CD4-positive, alpha-beta T cell treated with Interleukin-10 for 1 hour (primary cell): ENCODE data around the gene RPS19.
"Not testable (repeated sequence)": the region's sequence is repeated elsewhere in the genome, so short reads cannot be mapped to it uniquely, and the experiment has no call there.

Source experiments
- DNase-seq: peaks from one replicate; pipeline ENCODE4 v3.0.0-alpha.2; 2020

Gene RPS19

DNA sequence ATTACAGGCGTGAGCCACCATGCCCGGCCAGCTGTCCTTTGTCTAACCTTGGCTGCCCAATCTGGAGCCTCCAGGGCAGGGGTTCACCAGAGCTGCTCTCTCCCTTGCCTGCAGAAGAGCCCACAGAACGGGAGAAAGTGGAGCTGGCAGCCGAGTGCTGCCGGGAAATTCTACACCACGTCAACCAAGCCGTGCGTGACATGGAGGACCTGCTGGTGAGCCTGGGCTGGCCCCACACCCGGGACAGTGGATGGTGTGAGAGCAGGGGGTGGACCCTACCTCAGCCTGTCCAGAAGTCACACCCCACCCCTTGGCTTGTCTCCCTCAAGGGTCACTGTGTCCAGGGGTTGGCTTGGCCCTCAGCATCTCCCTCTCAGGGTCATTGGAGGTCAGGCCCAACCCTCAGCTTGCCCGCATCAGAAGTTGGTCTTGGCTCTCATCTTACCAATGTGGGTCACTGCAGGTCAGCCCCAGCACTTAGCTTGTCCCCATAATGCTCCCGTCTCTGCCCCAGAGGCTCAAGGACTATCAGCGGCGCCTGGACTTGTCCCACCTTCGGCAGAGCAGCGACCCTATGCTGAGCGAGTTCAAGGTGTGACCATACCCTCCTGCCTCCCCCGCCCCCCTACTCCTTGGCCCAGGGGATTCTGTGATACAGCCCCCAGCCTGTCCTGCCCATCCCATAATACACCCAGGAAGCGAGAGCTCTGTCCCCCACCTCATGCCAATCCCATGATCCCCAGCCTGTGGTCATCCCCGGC is 43.3 kb downstream of the RPS19 start:
- DNase-seq = no peak

DNA sequence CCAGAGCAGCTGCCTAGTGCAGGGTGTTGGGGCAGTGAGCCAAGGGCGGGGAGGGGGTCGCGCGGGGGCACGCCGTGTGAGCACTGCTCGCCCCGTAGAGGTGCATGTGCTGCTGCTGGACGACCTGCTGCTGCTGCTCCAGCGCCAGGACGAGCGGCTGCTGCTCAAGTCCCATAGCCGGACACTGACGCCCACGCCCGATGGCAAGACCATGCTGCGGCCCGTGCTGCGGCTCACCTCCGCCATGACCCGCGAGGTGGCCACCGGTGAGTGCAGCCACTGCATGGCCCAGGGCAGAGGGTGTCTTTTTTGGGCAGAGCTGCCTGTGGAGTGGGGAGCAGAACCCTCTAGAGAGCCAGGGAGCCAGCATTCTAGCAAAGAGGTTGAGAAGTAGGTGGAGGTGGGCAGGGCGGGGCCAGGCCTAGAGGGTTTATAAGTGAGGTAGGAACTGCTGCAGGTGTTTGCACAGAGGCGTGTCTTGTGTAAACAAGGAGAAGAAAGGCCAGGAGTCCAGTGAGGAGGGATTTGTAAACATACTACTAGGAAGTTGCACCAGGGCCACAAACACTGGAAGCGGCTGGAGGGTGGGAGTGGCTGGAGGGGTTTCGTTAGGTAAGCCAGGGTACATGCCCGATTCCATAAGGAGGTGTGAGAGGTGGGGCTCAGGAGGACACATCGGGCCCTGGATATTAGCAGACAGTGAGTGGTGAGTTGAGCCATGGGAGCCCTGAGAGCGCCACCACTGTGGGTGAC is 44.2 kb downstream of the RPS19 start:
- DNase-seq = no peak

DNA sequence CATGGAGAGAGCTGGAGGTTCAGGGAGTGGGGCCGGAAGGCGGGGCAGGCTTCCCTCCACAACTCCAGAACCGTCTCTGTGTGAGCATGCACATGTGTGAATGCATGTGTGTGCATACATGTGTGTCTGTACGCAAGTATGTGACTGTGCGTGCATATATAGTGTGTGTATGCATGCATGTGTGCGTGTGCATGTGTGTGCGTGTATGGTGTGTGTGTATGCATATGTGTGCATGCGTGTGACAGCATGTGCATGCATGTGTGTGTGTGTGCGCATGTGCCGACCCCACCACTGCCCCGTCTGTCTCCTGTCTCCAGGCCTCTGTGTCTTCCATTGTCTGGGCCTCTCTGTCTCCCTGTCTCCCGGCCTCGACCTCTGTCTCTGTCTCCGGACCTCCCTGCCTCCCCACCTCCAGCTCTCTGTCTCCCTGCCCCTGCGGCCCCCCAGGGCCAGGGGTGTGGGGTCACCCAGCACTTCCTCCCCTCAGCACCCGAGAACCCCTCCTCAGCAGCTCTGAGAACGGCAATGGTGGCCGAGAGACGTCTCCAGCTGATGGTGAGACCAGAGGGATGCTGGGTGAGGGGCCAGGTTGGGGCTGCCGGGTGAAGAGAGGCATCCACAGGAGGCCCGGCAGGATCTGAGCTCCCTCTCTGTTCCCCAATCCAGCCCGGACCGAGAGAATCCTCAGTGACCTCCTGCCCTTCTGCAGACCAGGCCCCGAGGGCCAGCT is 45.4 kb downstream of the RPS19 start:
- DNase-seq = no peak

DNA sequence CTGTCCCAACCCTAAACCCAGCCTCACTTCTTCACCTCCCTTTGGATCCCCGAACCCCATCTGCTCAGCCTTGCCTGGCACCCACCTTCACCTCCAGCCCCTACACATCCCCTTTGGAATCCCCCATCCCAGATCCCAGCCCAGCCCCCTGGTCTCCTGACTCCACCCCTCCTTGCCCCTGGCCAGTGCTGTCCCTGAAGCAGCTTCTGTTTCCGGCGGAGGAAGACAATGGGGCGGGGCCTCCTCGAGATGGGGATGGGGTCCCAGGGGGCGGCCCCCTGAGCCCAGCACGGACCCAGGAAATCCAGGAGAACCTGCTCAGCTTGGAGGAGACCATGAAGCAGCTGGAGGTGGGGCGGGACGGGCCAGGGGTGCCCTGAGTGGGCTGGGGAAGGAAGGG is 46.2 kb downstream of the RPS19 start:
- DNase-seq = no peak

DNA sequence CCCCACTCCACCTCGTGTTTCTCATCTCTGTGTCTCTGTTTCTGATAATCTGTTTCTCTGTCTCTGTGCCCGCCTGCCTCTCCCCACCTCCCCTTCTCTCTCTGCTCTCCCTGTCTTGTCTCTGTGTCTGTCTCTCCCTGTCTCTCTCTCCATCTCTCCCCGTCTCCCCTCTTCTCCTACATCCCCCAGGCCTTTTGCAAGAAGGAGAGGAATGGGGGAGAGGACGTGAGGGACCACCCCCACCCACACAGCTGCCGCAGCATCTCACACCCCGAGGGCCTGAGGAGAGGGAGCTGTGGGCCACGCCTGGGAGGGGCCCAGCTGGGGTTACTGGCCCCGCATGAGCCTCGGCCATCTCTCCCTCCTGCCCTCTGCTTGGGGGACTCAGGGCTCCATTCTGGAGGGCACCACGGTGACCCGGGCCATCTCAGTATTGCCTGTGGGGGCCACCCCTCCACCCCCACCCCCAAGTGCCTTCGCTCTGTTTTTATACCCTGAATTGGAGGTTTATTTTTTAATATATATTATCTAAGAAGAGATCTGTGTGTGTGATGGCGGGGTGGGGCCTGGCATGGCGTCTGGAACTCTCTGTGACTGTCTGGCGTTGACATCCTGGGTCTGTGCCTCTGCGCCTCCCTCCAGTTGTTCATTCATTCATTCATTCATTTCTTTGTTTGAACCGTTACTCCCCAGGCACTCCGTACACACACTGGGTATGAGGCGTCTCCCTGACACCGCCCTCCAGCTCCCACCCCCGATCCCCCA is 47.0 kb downstream of the RPS19 start:
- no peak for DNase-seq

DNA sequence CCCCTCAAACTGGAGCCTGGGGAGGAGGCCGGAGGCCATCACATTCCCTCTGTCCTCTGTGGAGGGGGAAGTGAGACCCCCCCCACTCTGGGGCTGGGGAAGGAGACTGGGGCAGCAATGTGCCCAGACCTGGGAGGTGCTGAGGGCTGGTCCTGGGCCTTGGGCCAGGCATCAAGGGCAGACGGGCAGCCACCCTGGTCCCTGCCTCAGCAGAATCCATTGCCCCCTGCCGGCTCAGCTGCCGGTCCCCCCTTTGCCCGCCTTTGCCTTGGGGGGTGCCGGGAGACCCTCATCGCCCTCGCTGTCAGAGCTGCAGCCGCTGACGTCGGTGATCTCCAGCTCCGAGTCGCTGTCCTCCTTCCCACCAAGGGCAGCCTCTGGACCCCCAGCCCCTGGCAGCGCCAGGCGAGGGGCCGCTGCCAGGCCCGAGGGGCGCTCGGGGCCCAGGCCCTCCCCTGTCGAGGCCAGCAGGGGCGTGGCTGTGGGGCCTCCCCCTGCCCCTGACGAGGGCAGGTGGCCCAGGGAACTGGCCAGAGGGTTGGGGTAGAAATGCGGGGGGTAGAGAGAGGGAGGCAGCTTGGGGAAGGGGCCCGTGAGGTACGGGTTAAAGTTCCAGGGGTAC is 48.0 kb downstream of the RPS19 start:
- DNase-seq = no peak

DNA sequence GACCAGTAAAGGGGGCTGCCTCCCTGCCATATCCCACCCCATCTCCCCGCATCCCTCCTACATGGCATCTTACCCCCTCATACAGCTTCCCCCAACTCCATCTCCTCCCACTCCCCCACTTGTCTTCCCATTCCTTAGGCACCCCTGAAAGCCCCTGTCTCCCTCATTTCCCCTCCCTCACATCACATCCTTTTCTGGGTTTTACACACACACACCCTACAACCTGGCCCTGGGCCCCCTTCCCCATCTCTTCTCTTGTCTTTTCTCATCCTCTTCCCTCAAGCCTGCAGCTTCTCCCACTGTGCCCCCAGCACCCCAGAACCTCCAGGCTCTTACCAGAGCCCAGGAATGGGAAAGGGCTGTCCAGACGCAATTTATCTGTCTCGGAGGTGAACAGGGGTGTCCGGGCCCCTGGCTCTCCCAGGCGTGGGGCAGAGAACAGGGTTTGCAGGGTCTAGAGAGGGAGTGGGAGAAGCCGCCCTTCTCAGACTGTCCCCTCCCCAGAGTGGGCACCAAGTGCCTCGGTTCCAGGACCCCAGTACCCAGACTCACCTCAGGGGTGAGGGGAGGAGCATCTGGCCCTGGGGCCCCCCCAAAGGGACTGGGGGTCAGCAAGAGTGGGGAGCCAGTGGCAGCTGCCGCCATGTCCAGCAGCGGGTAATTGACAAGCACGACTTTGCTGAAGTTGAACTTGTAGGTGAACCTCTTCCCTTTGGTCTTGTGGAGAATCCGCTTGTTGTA is 48.8 kb downstream of the RPS19 start:
- DNase-seq = no peak

DNA sequence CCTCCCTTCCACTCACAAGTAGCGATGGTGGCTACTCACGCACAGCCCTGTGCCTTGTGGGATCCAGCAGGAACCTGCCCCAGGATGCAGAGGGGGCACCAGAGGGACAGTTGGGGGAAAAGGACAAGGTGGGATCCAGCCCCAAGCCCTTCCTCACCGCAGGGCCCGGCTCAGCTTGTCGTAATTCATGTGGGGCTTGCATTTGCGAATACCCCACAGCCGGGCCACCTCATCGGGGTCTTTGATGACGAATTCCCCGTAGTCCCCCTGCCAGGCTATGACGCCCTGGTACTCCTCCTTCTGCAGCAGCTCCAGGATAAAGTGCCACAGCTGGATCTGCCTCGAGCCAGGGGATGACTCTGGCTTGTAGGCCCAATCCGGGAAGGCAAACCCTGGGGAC is 49.7 kb downstream of the RPS19 start:
- DNase-seq = no peak

DNA sequence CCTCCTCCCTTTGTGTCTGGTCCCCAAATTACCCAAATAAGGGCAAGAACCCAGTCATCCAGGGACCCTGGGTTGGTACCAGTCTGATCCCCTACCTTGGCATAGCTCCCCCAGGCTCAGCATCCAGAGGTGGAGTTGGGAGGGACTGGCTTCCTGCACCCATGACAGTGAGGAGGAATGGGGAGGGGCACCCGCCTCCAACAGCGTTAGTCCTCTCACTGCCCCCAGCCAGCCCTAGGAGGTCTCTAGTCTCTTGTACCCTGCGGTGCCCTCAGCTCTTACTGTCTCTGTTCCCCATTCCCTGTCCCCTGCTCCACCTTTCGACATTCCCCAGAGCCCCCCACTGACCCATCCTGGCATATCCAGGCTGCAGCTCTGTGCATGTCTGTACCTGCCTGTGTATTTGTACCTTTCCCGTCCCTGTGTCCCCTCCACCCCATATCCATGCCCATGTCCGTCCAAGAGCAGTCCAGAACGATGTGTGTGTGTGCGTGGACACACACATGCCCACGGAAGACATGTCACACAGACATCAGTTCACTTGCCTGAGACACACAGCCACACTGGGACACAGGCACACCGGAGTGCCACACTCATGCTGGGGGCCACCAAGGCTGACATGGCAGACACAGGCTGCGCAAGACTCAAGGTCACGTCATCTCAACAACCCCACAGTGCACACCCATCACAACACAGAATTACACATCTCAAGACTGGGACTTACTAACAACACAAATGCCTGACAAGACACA is 50.4 kb downstream of the RPS19 start:
- no peak for DNase-seq

DNA sequence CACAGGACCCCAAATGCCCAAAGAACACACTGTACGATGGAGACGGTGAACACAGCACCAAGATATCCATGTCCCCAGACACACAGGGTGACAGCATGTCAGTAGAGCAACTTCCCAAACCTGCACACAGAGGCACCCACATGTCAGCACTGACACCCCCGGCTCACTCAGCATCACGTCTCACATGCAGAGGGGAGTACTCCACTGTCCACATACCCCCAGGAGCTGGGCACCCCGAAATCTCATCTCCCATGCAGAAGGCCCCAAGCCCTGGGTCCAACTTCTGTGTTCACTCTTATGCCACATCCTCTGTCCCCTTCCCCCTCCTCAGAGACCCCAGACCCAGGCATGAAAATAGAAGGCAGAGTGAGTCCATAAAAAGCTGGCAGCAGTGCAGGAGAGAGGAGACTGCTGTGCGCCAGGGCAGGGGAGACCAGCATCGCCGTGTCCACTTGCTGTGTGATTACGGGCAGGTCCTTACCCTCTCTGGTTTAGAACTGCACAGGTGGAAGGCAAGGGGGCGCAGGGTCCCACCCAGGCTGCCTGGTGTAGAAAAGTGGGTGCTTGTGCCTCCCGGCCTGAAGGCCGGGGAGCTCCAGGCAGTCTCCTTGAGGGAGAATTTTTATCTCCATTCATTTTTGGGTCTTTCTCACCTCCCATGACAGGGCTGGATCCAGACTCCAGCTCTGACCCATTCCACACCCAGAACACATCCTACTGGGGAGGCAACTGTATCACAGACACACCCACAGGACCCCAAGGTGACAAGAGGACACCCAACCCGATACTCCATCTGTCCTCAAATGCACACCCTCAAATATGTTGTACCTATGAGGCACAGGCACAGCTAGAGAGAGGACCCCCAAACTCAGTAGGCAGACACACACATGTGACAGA is 51.2 kb downstream of the RPS19 start:
- DNase-seq = no peak

DNA sequence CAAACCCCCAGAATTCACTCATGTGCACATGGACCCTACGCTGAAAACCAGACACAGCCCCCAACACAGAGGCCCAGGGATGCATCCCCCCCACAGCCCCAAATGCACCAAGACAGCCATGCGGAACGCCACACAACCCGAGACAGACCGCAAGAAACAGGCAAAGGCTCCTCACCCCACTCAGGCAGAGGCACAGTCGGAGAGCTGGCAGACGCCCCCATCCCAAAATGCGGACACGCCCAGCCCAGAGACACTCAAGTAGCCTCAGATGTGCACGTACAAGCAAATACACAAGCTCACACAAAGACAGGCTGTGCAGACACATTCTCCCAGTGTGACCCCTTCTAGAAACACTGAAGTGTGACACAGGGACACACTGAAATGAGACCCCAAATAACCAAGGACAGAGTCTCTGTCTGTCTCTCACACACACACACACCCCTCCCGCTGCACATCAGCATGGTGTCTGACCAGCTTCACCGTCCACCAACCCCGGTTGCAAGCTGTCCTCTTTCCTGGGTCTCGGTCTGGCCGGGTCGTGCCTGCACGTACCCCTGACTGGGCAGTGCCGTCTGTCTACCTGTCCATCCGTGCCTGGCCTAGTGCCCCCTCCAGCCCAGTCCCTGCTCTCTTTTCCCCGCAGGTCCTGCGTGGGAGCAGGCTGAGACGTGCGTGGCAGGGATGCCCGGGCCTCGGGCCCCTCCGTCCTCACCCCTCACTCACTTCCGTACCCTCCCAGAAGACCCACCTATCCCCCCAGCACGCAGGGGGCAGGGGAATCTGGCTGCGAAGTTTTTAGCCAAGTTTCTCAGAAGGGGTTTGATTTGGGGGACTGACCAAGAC is 52.1 kb downstream of the RPS19 start:
- no peak for DNase-seq

DNA sequence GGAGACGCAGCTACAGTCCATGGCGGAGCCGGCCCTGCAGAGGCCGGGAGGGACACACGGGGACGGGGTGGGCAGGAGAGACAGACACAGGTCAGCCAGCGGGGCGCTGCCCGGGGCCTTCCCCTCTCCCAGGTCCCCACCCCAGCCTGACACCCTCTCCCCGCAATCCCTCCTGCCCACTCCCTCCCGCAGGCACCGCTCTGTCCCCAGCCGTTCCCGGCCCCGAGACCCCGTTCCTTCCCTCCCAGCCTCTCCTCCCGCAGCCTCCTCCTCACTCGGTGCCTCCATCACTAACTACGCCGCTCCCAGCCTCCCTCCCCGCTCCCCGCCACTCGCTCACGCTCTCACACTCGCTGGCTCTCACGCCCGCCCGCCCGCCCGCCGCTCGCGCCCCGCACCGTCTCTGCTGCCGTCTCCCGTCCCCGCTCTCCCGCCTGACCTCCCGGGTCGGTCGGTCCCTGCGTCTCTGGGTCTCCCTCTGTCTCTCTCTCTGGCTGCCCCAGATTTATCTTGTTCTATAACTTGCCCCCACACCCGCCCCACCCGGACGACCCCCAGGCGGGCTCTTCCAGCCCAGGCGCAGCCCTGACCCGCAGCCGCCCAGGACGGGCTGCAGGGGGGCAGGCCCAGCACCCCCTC is 53.0 kb downstream of the RPS19 start:
- no peak for DNase-seq

DNA sequence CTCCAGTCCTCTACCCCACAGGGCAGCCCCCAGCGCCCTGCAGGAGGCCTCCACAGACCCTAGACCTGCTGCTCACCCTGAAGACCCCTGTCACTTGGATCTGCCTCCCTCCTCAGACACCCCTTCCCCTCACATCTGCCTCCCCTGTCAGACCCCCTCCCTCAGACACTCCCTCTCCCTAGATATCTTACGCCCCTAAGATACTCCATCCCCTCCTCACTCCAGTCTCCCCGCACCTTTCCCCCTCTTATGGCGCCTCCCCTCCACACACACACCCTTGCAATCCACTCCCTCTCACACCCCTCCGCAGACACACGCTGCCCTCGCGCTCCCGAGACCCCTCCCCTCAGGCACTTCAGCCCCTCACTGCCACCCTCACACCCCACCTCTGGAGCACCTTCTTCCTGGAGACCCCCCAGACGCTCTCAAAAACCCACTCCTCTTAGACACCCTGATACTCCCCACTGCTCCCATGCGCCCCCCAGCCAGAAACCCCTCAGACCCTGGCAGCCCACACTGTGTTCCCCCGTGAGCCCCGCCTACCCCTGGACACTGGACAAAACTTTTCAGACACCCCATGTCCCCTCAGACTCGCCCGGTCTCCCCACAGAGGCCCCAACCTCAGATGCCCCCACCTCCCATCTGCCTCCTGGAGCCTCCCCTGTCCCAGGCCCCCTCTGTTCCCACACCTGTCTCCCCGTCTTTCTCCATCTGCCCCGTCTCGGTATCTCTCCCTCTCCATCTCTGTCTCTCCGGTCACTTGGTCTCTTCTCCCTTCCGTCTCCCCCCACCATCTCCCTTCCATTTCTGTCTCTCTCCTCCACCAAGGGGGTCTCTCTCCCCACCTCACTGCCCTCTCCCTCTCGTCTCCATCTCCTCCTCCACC is 53.7 kb downstream of the RPS19 start:
- no peak for DNase-seq

DNA sequence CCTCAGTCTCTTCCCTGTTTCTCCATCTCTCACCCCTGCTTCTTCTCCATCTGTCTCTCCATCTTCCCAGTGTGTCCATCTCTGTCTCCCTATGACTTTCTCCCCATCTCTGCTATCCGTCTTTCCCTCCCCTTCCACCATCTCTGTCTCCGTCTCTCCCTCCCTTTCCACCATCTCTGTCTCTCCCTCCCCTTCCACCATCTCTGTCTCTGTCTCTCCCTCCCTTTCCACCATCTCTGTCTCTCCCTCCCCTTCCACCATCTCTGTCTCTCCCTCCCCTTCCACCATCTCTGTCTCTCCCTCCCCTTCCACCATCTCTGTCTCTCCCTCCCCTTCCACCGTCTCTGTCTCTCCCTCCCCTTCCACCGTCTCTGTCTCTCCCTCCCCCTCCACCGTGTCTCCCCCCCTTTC is 54.4 kb downstream of the RPS19 start:
- DNase-seq = not testable (repeated sequence)

DNA sequence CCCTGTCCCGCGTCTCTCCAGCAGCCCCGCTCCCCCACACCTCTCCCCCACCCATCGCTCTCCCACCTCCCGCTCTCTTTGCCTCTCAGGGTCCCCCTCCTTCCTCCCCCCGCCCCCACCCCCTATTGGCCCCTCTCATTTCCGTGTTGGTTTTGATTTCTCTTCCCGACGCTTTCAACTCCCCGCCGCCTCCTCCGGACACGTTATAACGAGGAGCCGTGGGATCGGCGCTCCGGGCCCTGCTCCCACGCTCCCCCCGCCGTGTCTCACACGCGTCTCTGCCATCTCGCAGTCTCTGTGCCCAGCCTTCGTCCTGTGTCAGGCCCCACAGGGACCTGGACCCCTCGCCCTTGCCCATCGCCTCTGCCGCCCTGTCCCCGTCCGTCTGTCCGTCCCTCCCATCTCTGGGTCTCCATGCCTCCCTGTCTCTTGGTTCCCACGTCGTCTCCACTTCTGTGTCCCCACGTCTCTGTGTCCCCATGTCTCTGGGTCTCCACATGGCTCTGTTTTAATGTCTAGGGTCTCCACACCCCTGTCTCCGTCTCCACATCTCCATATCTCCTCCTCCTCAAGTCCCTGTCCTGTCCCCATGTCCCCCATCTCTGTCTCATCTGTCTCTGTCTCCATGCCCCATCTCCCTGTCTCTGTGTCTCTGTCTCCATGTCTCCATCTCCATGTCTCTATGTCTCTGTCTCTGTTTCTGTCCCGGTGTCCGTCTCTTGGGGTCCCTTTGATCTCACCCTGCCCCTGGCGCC is 55.1 kb downstream of the RPS19 start:
- DNase-seq = no peak

DNA sequence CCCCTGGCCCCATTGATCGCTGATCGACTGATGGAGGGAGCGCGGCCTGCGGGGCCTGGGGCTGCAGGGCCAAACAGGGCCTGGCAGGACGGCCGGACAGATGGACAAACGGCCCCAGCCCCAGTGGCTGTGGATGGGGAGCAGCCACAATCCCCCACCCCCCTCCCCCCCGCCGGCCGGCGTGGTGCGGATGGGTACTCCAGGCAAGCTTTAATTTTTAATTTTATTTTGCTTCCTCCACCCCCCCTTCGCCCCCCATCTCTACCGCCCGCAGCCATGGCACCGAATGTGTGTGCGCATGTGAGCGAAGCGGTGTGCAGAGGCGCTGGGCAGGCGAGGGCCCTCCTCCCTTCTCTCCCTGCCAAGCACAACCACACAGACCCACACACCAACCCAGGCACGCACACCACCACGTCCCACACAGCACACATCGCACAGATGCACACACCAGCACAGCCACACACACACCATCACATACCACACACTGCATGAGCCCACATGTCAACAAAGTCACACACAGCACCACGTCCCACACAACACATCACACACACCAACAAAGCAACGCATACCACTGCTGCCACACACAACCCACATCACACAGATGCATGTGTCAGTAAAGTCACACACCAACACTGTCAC is 55.8 kb downstream of the RPS19 start:
- no peak for DNase-seq
